Right lobe of liver (tissue), 6 donors: ENCODE measurements around the gene ZAR1L. TPM values are rescaled to one million over a fixed set of nuclear protein-coding genes. Genes with fewer than 3 reads are reported as not detected.
A peak's percentile ranks its signal among the peaks of the same experiment; 100 is the strongest.
"Not testable (repeated sequence)": the region's sequence is repeated elsewhere in the genome, so short reads cannot be mapped to it uniquely, and the experiment has no call there.

Experiments
- ATAC-seq, 4 donors: fragments of 200-7000 bp; cut with Tn5 transposase; one replicate each; pipeline ENCODE4 v1.9.1; 2020; ENCODE audit warnings: mild to moderate bottlenecking in 4 of 4, moderate library complexity in 4 of 4
- DNase-seq, 3 donors: peaks; one replicate each; pipeline ENCODE4 v3.0.0-alpha.2; 2020
- H3K27ac ChIP-seq, 3 donors: fragments of 200-600 bp; one replicate each; pipeline ENCODE4 v1.8.0; 2022
- H3K27me3 ChIP-seq, 2 donors: fragments of 200-600 bp; one replicate each; pipeline ENCODE4 v1.8.0; 2022
- H3K36me3 ChIP-seq, 4 donors: fragments of 200-600 bp; sonication (generic) in 1 of 4; one replicate each; pipeline versions ENCODE4 v1.5.1 to v1.8.0; 2017 to 2022; ENCODE audit warnings: control low read depth in 1 of 4
- H3K4me1 ChIP-seq, 4 donors: fragments of 200-600 bp; sonication (generic) in 1 of 4; one replicate each; pipeline versions ENCODE4 v1.5.1 to v1.8.0; 2017 to 2022; ENCODE audit warnings: control low read depth in 1 of 4
- H3K4me3 ChIP-seq, 3 donors: fragments of 200-600 bp; one replicate each; pipeline ENCODE4 v1.8.0; 2022
- H3K9me3 ChIP-seq, 4 donors: fragments of 200-600 bp; sonication (generic) in 1 of 4; one replicate each; pipeline versions ENCODE4 v1.5.1 to v1.8.0; 2017 to 2022; ENCODE audit warnings: control low read depth in 1 of 4
- CTCF ChIP-seq, 4 donors: fragments of 200-600 bp in 3 of 4; fragments of 450-650 bp in 1 of 4; IDR thresholded peaks; one replicate each; pipeline versions ENCODE4 v1.5.1 to v1.8.0; 2016 to 2022; ENCODE audit warnings: antibody characterized with exemption in 4 of 4, mild to moderate bottlenecking in 2 of 4
- POLR2A ChIP-seq: fragments of 450-650 bp; IDR thresholded peaks from one replicate; pipeline ENCODE4 v1.6.1; 2017; ENCODE audit warnings: antibody characterized with exemption, mild to moderate bottlenecking
- WGBS: methylation state at CpG from one replicate; pipeline ENCODE4 v1.1.6; 2018; ENCODE audit warnings: low coverage, low lambda C conversion rate; ENCODE audit not compliant: insufficient coverage; ENCODE audit errors: missing lambda C conversion rate; 5-methylcytosine and 5-hydroxymethylcytosine counted together
- intact Hi-C, 2 donors: fragments of 100-400 bp; cut with DNase I; formaldehyde crosslinking; loops; one replicate each; pipeline versions ENCODE4 v1.11.2 to v1.14.1; 2022
- long read RNA-seq: library from polyadenylated mRNA; unstranded; transcript quantifications from one replicate; pipeline ENCODE4 v2.0.0, GENCODE V29; 2019
- total RNA-seq, 6 experiments: library from RNA; depleted of rRNA in 2 of 6; stranded (reverse); fragments of >200 nt in 2 of 6; fragmentation: NEBNext Ultra II Directional in 3 of 6; extraction: Animal tissue kit (Norgen Biotek cat#: 25700) in 3 of 6; gene quantifications; one replicate each; pipeline versions ENCODE4 v1.1.0 to v1.2.4, GENCODE V29; 2016 to 2023
- donor health status: DM: no; HTN: yes; CAD: no.
- donor health status: DM: no; HTN: no; CAD: no.
- donor health status: DM: no; HTN: no; CAD: no.
- donor health status: DM: no; HTN: yes; CAD: no.
- donor health status: DM: no; HTN: yes; CAD: no.

The ZAR1L gene
- not detected for total RNA-seq
- long read RNA-seq = 0 reads

- ATAC-seq = peak; percentile 96 to 98 (median 98)
- TF ChIP-seq CTCF (IDR thresholded peaks at IDR 0.05) = peak in 1 of 4 donors; percentile 7
- TF ChIP-seq POLR2A = peak; percentile 81
- H3K36me3 ChIP-seq = no peaks in the 10 kb centered on the region
- intact Hi-C loops = no loop called here
- no peaks in the 10 kb centered on the region for H3K4me1 ChIP-seq
- peak; percentile 89 to 92 (median 92) for DNase-seq
- H3K27ac ChIP-seq = peak within 1 kb of the TSS; percentile 88 to 97 (median 95)
- peak within 1 kb of the TSS; percentile 78 to 93 (median 83) for H3K4me3 ChIP-seq
- under 1% methylated on average over 31 of the region's 60 CpGs for WGBS
- H3K9me3 ChIP-seq = no peaks in the 10 kb centered on the region
- H3K27me3 ChIP-seq = no peaks in the 10 kb centered on the region
These were observed at the start of gene ZAR1L, which contains the start of gene BRCA2 for GRCh38 chr13:32315238-32316027. Gene ZAR1L (minus strand): TSS chr13:32315363. CDS start chr13:32311925, 3,438 bp downstream. Gene BRCA2 (plus strand): TSS chr13:32315508. CDS start chr13:32316461, 953 bp downstream.

- no peak for ATAC-seq
- DNase-seq = no peak
- 73% methylated on average over 2 of the region's 2 CpGs for WGBS
These were observed 47.4 kb upstream of the ZAR1L start for GRCh38 chr13:32362574-32362973.

GRCh38 chr13:32355935-32356334, 40.8 kb upstream of the ZAR1L start:
- ATAC-seq, DNase-seq, H3K36me3 ChIP-seq, H3K27ac ChIP-seq, H3K9me3 ChIP-seq, H3K4me1 ChIP-seq, intact Hi-C loops, H3K4me3 ChIP-seq, H3K27me3 ChIP-seq: not testable (repeated sequence)
- 88% methylated on average over 8 of the region's 8 CpGs for WGBS

More at GRCh38 chr13:32362574-32362973, 47.4 kb upstream of the ZAR1L start:
- Histone ChIP-seq H3K36me3 (no peaks in the 10 kb centered on the region), H3K4me3 (no peak overlapping the region), H3K27ac (no peak overlapping the region), H3K27me3 (no peaks in the 10 kb centered on the region), H3K9me3 (no peaks in the 10 kb centered on the region), H3K4me1 (no peaks in the 10 kb centered on the region)
- intact Hi-C loops = no loop called here
- TF ChIP-seq POLR2A = no peak
- TF ChIP-seq CTCF (IDR thresholded peaks at IDR 0.05) = no peak

- Histone ChIP-seq H3K27ac (no peak overlapping the region), H3K36me3 (no peaks in the 10 kb centered on the region), H3K4me3 (no peak overlapping the region), H3K9me3 (no peaks in the 10 kb centered on the region), H3K4me1 (no peaks in the 10 kb centered on the region), H3K27me3 (no peaks in the 10 kb centered on the region)
- DNase-seq (no peak), ATAC-seq (no peak)
- intact Hi-C loops = no loop called here
- TF ChIP-seq CTCF (IDR thresholded peaks at IDR 0.05) = no peak
- TF ChIP-seq POLR2A = no peak
- WGBS = 100% methylated on average over 1 of the region's 1 CpG
These were observed 38.9 kb upstream of the ZAR1L start for GRCh38 chr13:32354040-32354439.

GRCh38 chr13:32350839-32351441, 35.8 kb upstream of the ZAR1L start:
- DNase-seq, H3K27ac ChIP-seq, H3K4me3 ChIP-seq, H3K9me3 ChIP-seq, H3K27me3 ChIP-seq, intact Hi-C loops, H3K4me1 ChIP-seq, H3K36me3 ChIP-seq, ATAC-seq: not testable (repeated sequence)
- 92% methylated on average over 12 of the region's 15 CpGs for WGBS
